IMR-90 (cell line): Measurements from ENCODE around the gene ZFYVE28. TPM values are rescaled to one million over a fixed set of nuclear protein-coding genes. Genes with fewer than 3 reads are reported as not detected.

ENCODE experiments used
- ATAC-seq: fragments of 200-7000 bp; cut with Tn5 transposase; 2 replicates; pipeline ENCODE4 v1.9.1; 2020; ENCODE audit warnings: low read depth, mild to moderate bottlenecking, moderate library complexity
- BruUV-seq: library from RNA; stranded (reverse); fragments of 400-500 nt; replicated peaks from 2 replicates; lab custom pipeline; 2021; lab: Mats Ljungman, UMichigan
- CTCF ChIA-PET: fragments of 300-600 bp; formaldehyde crosslinking; extraction: SDS; loops from one replicate; lab custom pipeline; 2021; ENCODE audit warnings: antibody characterized with exemption; lab: Yijun Ruan, JAX
- POLR2A ChIA-PET: fragments of 300-600 bp; sonication (Branson Sonifier 250); formaldehyde crosslinking; loops from one replicate; lab custom pipeline; 2022; ENCODE audit warnings: antibody characterized with exemption; ENCODE audit not compliant: unreplicated experiment; lab: Charles Lee
- DNase-seq: peaks from one replicate; pipeline ENCODE4 v3.0.0; 2013
- H2AFZ ChIP-seq: replicated peaks from 2 replicates; pipeline ENCODE3; 2013; ENCODE audit warnings: low read length, mild to moderate bottlenecking; ENCODE audit not compliant: poor library complexity
- H2AK5ac ChIP-seq: 2 replicates; pipeline ENCODE4 v1.6.1; 2013; ENCODE audit warnings: low read depth, low read length, inconsistent platforms
- H2AK9ac ChIP-seq: replicated peaks from 2 replicates; pipeline ENCODE3; 2013; ENCODE audit warnings: mild to moderate bottlenecking, low read depth, low read length, moderate library complexity; ENCODE audit not compliant: poor library complexity
- H2BK120ac ChIP-seq: 2 replicates; pipeline ENCODE4 v1.6.1; 2013; ENCODE audit warnings: low read depth, low read length, inconsistent platforms
- H2BK15ac ChIP-seq: 3 replicates; pipeline ENCODE4 v1.6.1; 2013; ENCODE audit warnings: low read depth, low read length, inconsistent platforms
- H2BK20ac ChIP-seq: 2 replicates; pipeline ENCODE4 v1.6.1; 2013; ENCODE audit warnings: low read depth, mild to moderate bottlenecking, inconsistent platforms, low read length, moderate library complexity
- H2BK5ac ChIP-seq: 2 replicates; pipeline ENCODE4 v1.6.1; 2013; ENCODE audit warnings: mild to moderate bottlenecking, low read depth, low read length, inconsistent platforms; ENCODE audit not compliant: poor library complexity, severe bottlenecking
- H3K14ac ChIP-seq: replicated peaks from 2 replicates; pipeline ENCODE4 v1.6.1; 2013; ENCODE audit warnings: low read depth, low read length, inconsistent platforms
- H3K18ac ChIP-seq: 2 replicates; pipeline ENCODE4 v1.6.1; 2013; ENCODE audit warnings: low read depth, low read length, control low read depth
- H3K23ac ChIP-seq: 2 replicates; pipeline ENCODE4 v1.6.1; 2013; ENCODE audit warnings: low read depth, low read length, inconsistent platforms
- H3K27ac ChIP-seq: 2 replicates; pipeline ENCODE4 v1.5.1; 2013; ENCODE audit warnings: mild to moderate bottlenecking, control low read depth, low read length; ENCODE audit not compliant: insufficient read depth
- H3K27me3 ChIP-seq: 2 replicates; pipeline ENCODE4 v1.6.1; 2013; ENCODE audit warnings: low read length; ENCODE audit not compliant: control insufficient read depth, insufficient read depth
- H3K36me3 ChIP-seq: 2 replicates; pipeline ENCODE4 v1.6.1; 2013; ENCODE audit warnings: low read length, mixed read lengths; ENCODE audit not compliant: control insufficient read depth, insufficient read depth
- H3K4ac ChIP-seq: 2 replicates; pipeline ENCODE4 v1.6.1; 2013; ENCODE audit warnings: low read depth, low read length, inconsistent platforms
- H3K4me1 ChIP-seq: 2 replicates; pipeline ENCODE4 v1.6.1; 2013; ENCODE audit warnings: low read length, mixed read lengths; ENCODE audit not compliant: control insufficient read depth, insufficient read depth
- H3K4me2 ChIP-seq: 2 replicates; pipeline ENCODE4 v1.6.1; 2013; ENCODE audit warnings: low read depth, mild to moderate bottlenecking, control low read depth, low read length, moderate library complexity
- H3K4me3 ChIP-seq: 2 replicates; pipeline ENCODE4 v1.5.1; 2013; ENCODE audit warnings: low read depth, mild to moderate bottlenecking, control low read depth, low read length, moderate library complexity; ENCODE audit not compliant: insufficient read depth
- H3K56ac ChIP-seq: 2 replicates; pipeline ENCODE4 v1.6.1; 2013; ENCODE audit warnings: low read length, inconsistent platforms; ENCODE audit not compliant: insufficient read depth; ENCODE audit errors: extremely low read depth
- H3K79me1 ChIP-seq, 2 experiments: 2 replicates each; pipeline ENCODE4 v1.6.1; 2013; ENCODE audit warnings: low read length in 2 of 2, inconsistent platforms in 1 of 2, low read depth in 1 of 2
- H3K9ac ChIP-seq: 2 replicates; pipeline ENCODE4 v1.6.1; 2013; ENCODE audit warnings: low read depth, low read length, control low read depth
- H3K9me1 ChIP-seq: 2 replicates; pipeline ENCODE4 v1.6.1; 2013; ENCODE audit warnings: low read length, inconsistent platforms; ENCODE audit not compliant: insufficient read depth
- H3K9me3 ChIP-seq: 2 replicates; pipeline ENCODE4 v1.6.1; 2013; ENCODE audit warnings: low read length; ENCODE audit not compliant: control insufficient read depth, insufficient read depth
- H4K20me1 ChIP-seq: 2 replicates; pipeline ENCODE4 v1.6.1; 2013; ENCODE audit warnings: low read length, inconsistent platforms; ENCODE audit not compliant: insufficient read depth
- H4K5ac ChIP-seq: 2 replicates; pipeline ENCODE4 v1.6.1; 2013; ENCODE audit warnings: mild to moderate bottlenecking, low read depth, low read length, control low read depth
- H4K8ac ChIP-seq, 2 experiments: 2 replicates each; pipeline ENCODE4 v1.6.1; 2013; ENCODE audit warnings: low read depth in 2 of 2, low read length in 2 of 2, control low read depth in 1 of 2, inconsistent platforms in 1 of 2
- H4K91ac ChIP-seq: 2 replicates; pipeline ENCODE4 v1.6.1; 2013; ENCODE audit warnings: low read depth, low read length, inconsistent platforms; ENCODE audit not compliant: insufficient read depth
- BHLHE40 ChIP-seq: fragments of 150-350 bp; IDR thresholded peaks from 2 replicates; pipeline ENCODE4 v1.6.1; 2016; ENCODE audit warnings: mild to moderate bottlenecking, low read depth, low read length
- CEBPB ChIP-seq: IDR thresholded peaks from 2 replicates; pipeline ENCODE4 v1.6.1; 2012; ENCODE audit warnings: low read depth, low read length, improper control_type of control experiment
- MAZ ChIP-seq: IDR thresholded peaks from 2 replicates; pipeline ENCODE4 v1.6.1; 2012; ENCODE audit warnings: low read depth, mild to moderate bottlenecking, low read length, improper control_type of control experiment, moderate library complexity, borderline replicate concordance
- RCOR1 ChIP-seq: IDR thresholded peaks from 2 replicates; pipeline ENCODE4 v1.6.1; 2012; ENCODE audit warnings: mild to moderate bottlenecking, low read length, improper control_type of control experiment; ENCODE audit not compliant: insufficient replicate concordance
- RFX5 ChIP-seq: IDR thresholded peaks from 2 replicates; pipeline ENCODE4 v1.8.0; 2012; ENCODE audit warnings: low read depth, mild to moderate bottlenecking, low read length, moderate library complexity
- SMC3 ChIP-seq: fragments of 150-350 bp; IDR thresholded peaks from 2 replicates; pipeline ENCODE4 v1.6.1; 2016; ENCODE audit warnings: low read depth, mild to moderate bottlenecking, antibody characterized with exemption, low read length, moderate library complexity
- WGBS, 2 experiments: methylation state at CpG; one replicate each; pipeline versions ENCODE4 v1.1.5 to v1.1.7; 2013; ENCODE audit warnings: missing lambda C conversion rate in 2 of 2; ENCODE audit not compliant: insufficient read length in 1 of 2; ENCODE audit errors: extremely low coverage in 2 of 2; 5-methylcytosine and 5-hydroxymethylcytosine counted together
- dilution Hi-C: fragments of 300-500 bp; cut with HindIII; formaldehyde crosslinking; loops from one replicate; pipeline ENCODE4 v1.14.3; 2018; ENCODE audit warnings: low sequenced_read_pairs; ENCODE audit not compliant: unreplicated experiment
- in situ Hi-C: fragments of 300-500 bp; cut with MboI; formaldehyde crosslinking; loops from 3 replicates; pipeline ENCODE4 v1.14.3; 2019; ENCODE audit warnings: low sequenced_read_pairs, inconsistent platforms, mixed read lengths
- intact Hi-C: fragments of 100-400 bp; cut with micrococcal nuclease; formaldehyde crosslinking; loops from 2 replicates; pipeline ENCODE4 v1.10.0; 2022
- polyA plus RNA-seq, 3 experiments: library from polyadenylated mRNA; depleted of rRNA; stranded (reverse); fragments of >200 nt; gene quantifications; 2 replicates each; pipeline ENCODE4 v1.2.3, GENCODE V29; 2012; ENCODE audit warnings: low replicate concordance in 1 of 3
- total RNA-seq: library from RNA; depleted of rRNA; stranded (reverse); fragments of >200 nt; gene quantifications from 2 replicates; pipeline ENCODE4 v1.2.3, GENCODE V29; 2012

Gene ZFYVE28
- total and polyA plus RNA-seq, 2 of the 4 experiments (the other 2 are of a cell fraction) = 0.36 to 1.2 TPM

- Histone ChIP-seq H4K91ac (no peak overlapping the region), H3K4me3 (no peak overlapping the region), H3K27me3 (peaks cover 15% of the 10 kb centered on the region), H2BK20ac (no peak overlapping the region), H3K4me1 (no peaks in the 10 kb centered on the region; the same call in 1 of the 2 replicates), H2BK15ac (no peak overlapping the region), H2BK120ac (no peak overlapping the region), H2BK5ac (no peak overlapping the region), H2AK5ac (no peak overlapping the region), H4K5ac (no peak overlapping the region), H3K23ac (no peak overlapping the region), H4K20me1 (no peaks in the 10 kb centered on the region), H3K9me1 (no peaks in the 10 kb centered on the region), H3K9me3 (no peaks in the 10 kb centered on the region), H3K14ac (no peak overlapping the region), H3K9ac (no peak overlapping the region), H3K27ac (no peak overlapping the region), H4K8ac (no peak overlapping the region), H2AFZ (peak overlapping the region; percentile 87), H3K79me1 (no peaks in the 10 kb centered on the region), H3K36me3 (no peaks in the 10 kb centered on the region), H3K56ac (no peak overlapping the region), H3K18ac (no peak overlapping the region), H3K4ac (no peak overlapping the region), H3K4me2 (peak overlapping the region; percentile 11; the same call in 1 of the 2 replicates), H2AK9ac (peak overlapping the region; percentile 55)
- ChIA-PET POLR2A (no interaction called here), CTCF (interaction anchor here (1.4 kb wide), 1 partner anchor 12 kb away, joined by 3 read pairs; no protein-coding TSS in a partner anchor)
- dilution Hi-C loops (no loop called here), in situ Hi-C loops (no loop called here), intact Hi-C loops (no loop called here)
- no TSS peak for BruUV-seq
- no peak for DNase-seq
- WGBS, 2 experiments = no CpG with 5 or more reads among the region's 15 CpGs
- ATAC-seq = no peak
- TF ChIP-seq MAZ (no peak), RFX5 (no peak), RCOR1 (no peak), BHLHE40 (no peak), SMC3 (no peak), CEBPB (no peak)
Observed at GRCh38 chr4:2401610-2401983, 16.8 kb downstream of the ZFYVE28 start.
